Neural cell (in vitro differentiated cells): ENCODE data around the gene SESN1.

Experiments
- POLR2AphosphoS5 ChIP-seq: IDR thresholded peaks from 2 replicates; pipeline ENCODE4 v1.6.1; 2012
- TF ChIP-seq, protein P1 (sequence below): fragments of 450-650 bp; IDR thresholded peaks from 2 replicates; pipeline ENCODE4 v1.5.1; 2014; ENCODE audit warnings: antibody characterized with exemption, mild to moderate bottlenecking, moderate library complexity; ENCODE audit not compliant: poor library complexity, severe bottlenecking

DNA sequence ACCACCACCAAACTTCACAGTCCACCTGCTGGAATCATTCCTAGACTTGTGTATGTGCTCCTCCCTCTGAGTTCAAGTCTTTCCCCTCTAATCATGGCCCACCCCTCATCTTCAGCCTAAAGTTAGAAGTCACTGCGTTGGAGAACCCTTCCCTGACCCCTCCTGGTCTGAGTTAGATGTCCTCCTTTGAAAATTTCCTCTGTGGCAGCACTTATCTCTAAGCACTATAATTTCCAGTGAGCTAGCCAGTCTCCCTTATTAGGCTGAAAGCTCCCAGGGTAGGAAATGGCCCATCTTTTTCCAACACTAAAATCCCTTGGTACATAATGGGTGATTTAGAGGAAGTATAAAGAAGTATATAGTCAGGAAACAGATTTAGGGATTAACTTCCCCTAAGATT, 63.2 kb downstream of the SESN1 start:
- TF ChIP-seq, protein P1, sequence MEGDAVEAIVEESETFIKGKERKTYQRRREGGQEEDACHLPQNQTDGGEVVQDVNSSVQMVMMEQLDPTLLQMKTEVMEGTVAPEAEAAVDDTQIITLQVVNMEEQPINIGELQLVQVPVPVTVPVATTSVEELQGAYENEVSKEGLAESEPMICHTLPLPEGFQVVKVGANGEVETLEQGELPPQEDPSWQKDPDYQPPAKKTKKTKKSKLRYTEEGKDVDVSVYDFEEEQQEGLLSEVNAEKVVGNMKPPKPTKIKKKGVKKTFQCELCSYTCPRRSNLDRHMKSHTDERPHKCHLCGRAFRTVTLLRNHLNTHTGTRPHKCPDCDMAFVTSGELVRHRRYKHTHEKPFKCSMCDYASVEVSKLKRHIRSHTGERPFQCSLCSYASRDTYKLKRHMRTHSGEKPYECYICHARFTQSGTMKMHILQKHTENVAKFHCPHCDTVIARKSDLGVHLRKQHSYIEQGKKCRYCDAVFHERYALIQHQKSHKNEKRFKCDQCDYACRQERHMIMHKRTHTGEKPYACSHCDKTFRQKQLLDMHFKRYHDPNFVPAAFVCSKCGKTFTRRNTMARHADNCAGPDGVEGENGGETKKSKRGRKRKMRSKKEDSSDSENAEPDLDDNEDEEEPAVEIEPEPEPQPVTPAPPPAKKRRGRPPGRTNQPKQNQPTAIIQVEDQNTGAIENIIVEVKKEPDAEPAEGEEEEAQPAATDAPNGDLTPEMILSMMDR, result no peak
- no peak for TF ChIP-seq POLR2AphosphoS5
